GM23248 (cell line): ENCODE measurements around the gene FNDC1.

Source experiments
- EZH2 ChIP-seq: fragments of 200-600 bp; sonication (generic); IDR thresholded peaks from 2 replicates; pipeline ENCODE4 v1.6.1; 2018; ENCODE audit warnings: antibody characterized with exemption, mild to moderate bottlenecking; ENCODE audit not compliant: insufficient read depth, poor library complexity, severe bottlenecking
- EZH2phosphoT487 ChIP-seq: fragments of 200-600 bp; sonication (generic); IDR thresholded peaks from 2 replicates; pipeline ENCODE4 v1.6.1; 2018; ENCODE audit warnings: antibody characterized with exemption, moderate library complexity, mild to moderate bottlenecking, low read depth; ENCODE audit not compliant: insufficient read depth

- no peak for TF ChIP-seq EZH2
- no peak for TF ChIP-seq EZH2phosphoT487
These were observed 143.0 kb downstream of the FNDC1 start for GRCh38 chr6:159312206-159312605.
